DND-41 (cell line): Measurements from ENCODE around the gene CASP6.

ENCODE experiments used
- CTCF ChIP-seq: IDR thresholded peaks from 2 replicates; pipeline ENCODE4 v1.5.1; 2012; ENCODE audit warnings: borderline replicate concordance, low read length, moderate library complexity, mild to moderate bottlenecking; ENCODE audit not compliant: poor library complexity, severe bottlenecking; ENCODE audit errors: extremely low read depth
- EZH2 ChIP-seq: IDR thresholded peaks from 3 replicates; pipeline ENCODE4 v1.6.1; 2012; ENCODE audit warnings: borderline replicate concordance, low read depth, mild to moderate bottlenecking, moderate library complexity, low read length, inconsistent platforms; ENCODE audit not compliant: severe bottlenecking

GRCh38 chr4:109703664-109704361, 568 bp upstream of the CASP6 start:
- TF ChIP-seq CTCF (no peak), EZH2 (no peak)
